ENCODE data around the gene MDM2. TPM values are rescaled to one million over a fixed set of nuclear protein-coding genes. Genes with fewer than 3 reads are reported as not detected.

Gene MDM2
- polyA plus RNA-seq, 1 of the 3 experiments (the other 2 are of a cell fraction), result 21.5 TPM

- ChIA-PET POLR2A (no interaction called here), CTCF (interaction anchor here (1.4 kb wide), 1 partner anchor 16 kb away, joined by 3 read pairs; no protein-coding TSS in a partner anchor)
- H3K36me3 ChIP-seq (replicated peaks in 1 of 2; ENCODE audit: control insufficient read depth in 1 of 2, insufficient read depth in 2 of 2, low read length in 1 of 2), result no peaks in the 10 kb centered on the region
- H3K79me2 ChIP-seq (ENCODE audit: insufficient read depth), result no peaks in the 10 kb centered on the region
- no peaks in the 10 kb centered on the region for H3K9me3 ChIP-seq
- no peak overlapping the region for H2AFZ ChIP-seq (ENCODE audit: low read depth)
- peaks cover 9% of the 10 kb centered on the region for H3F3A ChIP-seq (replicated peaks; ENCODE audit: insufficient read depth)
- peak overlapping the region in 1 of 2 experiments; percentile 40; a peak in 3 of 4 replicates for H3K27ac ChIP-seq (ENCODE audit: low read depth in 2 of 2, low read length in 1 of 2)
- no peaks in the 10 kb centered on the region for H3K9me2 ChIP-seq
- 25% methylated on average over 4 of the region's 4 CpGs for WGBS (ENCODE audit: low lambda C conversion rate)
- H3K27me3 ChIP-seq (ENCODE audit: insufficient read depth), result no peaks in the 10 kb centered on the region
- H3K4me2 ChIP-seq, result no peak overlapping the region
- DNase-seq, result no peak
- H3K9ac ChIP-seq, result no peak overlapping the region
- H4K20me1 ChIP-seq (ENCODE audit: insufficient read depth), result no peaks in the 10 kb centered on the region
- TF ChIP-seq FOSL2 (IDR thresholded peaks at IDR 0.05; ENCODE audit: borderline replicate concordance, low read depth) (peak; percentile 10; the same call in 1 of the 2 replicates), RAD21 (IDR thresholded peaks at IDR 0.05; ENCODE audit: low read length) (peak; percentile 55), USF1 (IDR thresholded peaks at IDR 0.05; ENCODE audit: borderline replicate concordance, low read depth) (no peak), JUND (IDR thresholded peaks at IDR 0.05) (peak; percentile 21; the same call in 1 of the 2 replicates), MAX (IDR thresholded peaks at IDR 0.05; ENCODE audit: low read depth) (peak; percentile 64; the same call in 1 of the 2 replicates), TCF12 (IDR thresholded peaks at IDR 0.05) (peak; percentile 62; the same call in 1 of the 2 replicates), ZBTB33 (IDR thresholded peaks at IDR 0.05; ENCODE audit: borderline replicate concordance, low read depth) (no peak), TEAD4 (IDR thresholded peaks at IDR 0.05; ENCODE audit: borderline replicate concordance, insufficient read depth) (no peak), SMC3 (IDR thresholded peaks at IDR 0.05; ENCODE audit: low read depth, low read length) (peak; percentile 61), CTCF (IDR thresholded peaks at IDR 0.05) (peak; percentile 63), EP300 (IDR thresholded peaks at IDR 0.05; ENCODE audit: borderline replicate concordance in 1 of 2, low read depth in 1 of 2, low read length in 1 of 2) (peak in 1 of 2 experiments; percentile 11; a peak in 1 of 4 replicates), PBX3 (IDR thresholded peaks at IDR 0.05) (peak; percentile 55; the same call in 1 of the 2 replicates), NFIC (IDR thresholded peaks at IDR 0.05; ENCODE audit: borderline replicate concordance) (peak; percentile 83)
- no peaks in the 10 kb centered on the region; a peak in 1 of 4 replicates for H3K4me1 ChIP-seq (ENCODE audit: control insufficient read depth in 1 of 2, insufficient read depth in 2 of 2, low read depth in 1 of 2, low read length in 1 of 2)
- H3K4me3 ChIP-seq (ENCODE audit: low read depth in 2 of 2, low read length in 1 of 2), result no peak overlapping the region
These were observed 91.3 kb downstream of the MDM2 start for GRCh38 chr12:68899251-68899771.

All from SK-N-SH (cell line).